WTC11 (cell line): ENCODE results near the gene SRPK3. TPM values are rescaled to one million over a fixed set of nuclear protein-coding genes. Genes with fewer than 3 reads are reported as not detected.

Experiments used
- ATAC-seq: fragments of 200-7000 bp; cut with Tn5 transposase; 2 replicates; pipeline ENCODE4 v1.10.0; 2021; ENCODE audit warnings: mild to moderate bottlenecking, moderate library complexity
- CTCF ChIA-PET: fragments of 300-600 bp; sonication (Branson Sonifier 250); formaldehyde crosslinking; loops from one replicate; lab custom pipeline; 2021; ENCODE audit warnings: antibody characterized with exemption; lab: Charles Lee
- POLR2A ChIA-PET: fragments of 350-600 bp; sonication (Branson Sonifier 250); formaldehyde crosslinking; loops from one replicate; lab custom pipeline; 2021; ENCODE audit warnings: antibody characterized with exemption; lab: Charles Lee
- DNase-seq: peaks from one replicate; pipeline ENCODE4 v3.0.0; 2021; ENCODE audit warnings: low spot score
- H3K27ac Mint-ChIP-seq: 2 replicates; pipeline ENCODE4 v1.8.0; 2021; ENCODE audit warnings: mixed read lengths
- H3K27me3 Mint-ChIP-seq: 2 replicates; pipeline ENCODE4 v1.8.0; 2021; ENCODE audit warnings: low read depth, mild to moderate bottlenecking, moderate library complexity, mixed read lengths
- H3K36me3 Mint-ChIP-seq: 2 replicates; pipeline ENCODE4 v1.8.0; 2021; ENCODE audit warnings: mixed read lengths
- H3K4me1 Mint-ChIP-seq: 2 replicates; pipeline ENCODE4 v1.8.0; 2022; ENCODE audit warnings: mixed read lengths
- H3K4me3 Mint-ChIP-seq: 2 replicates; pipeline ENCODE4 v1.8.0; 2021; ENCODE audit warnings: mild to moderate bottlenecking, moderate library complexity, mixed read lengths
- H3K9me3 Mint-ChIP-seq: 2 replicates; pipeline ENCODE4 v1.8.0; 2021; ENCODE audit warnings: mixed read lengths
- ATF1 ChIP-seq: sonication (generic); formaldehyde crosslinking; IDR thresholded peaks from 2 replicates; pipeline ENCODE4 v1.8.1; 2023; ENCODE audit warnings: mild to moderate bottlenecking, moderate library complexity, missing genetic modification reagents
- CDX4 ChIP-seq: fragments of 250-450 bp; sonication (Bioruptor Pico); IDR thresholded peaks from 2 replicates; pipeline ENCODE4 v1.9.0; 2021; ENCODE audit warnings: moderate library complexity, mild to moderate bottlenecking, inconsistent platforms, borderline replicate concordance
- CREM ChIP-seq: sonication (generic); formaldehyde crosslinking; IDR thresholded peaks from 2 replicates; pipeline ENCODE4 v1.8.1; 2022; ENCODE audit warnings: mild to moderate bottlenecking, missing genetic modification reagents, moderate library complexity
- E2F5 ChIP-seq: sonication (generic); formaldehyde crosslinking; IDR thresholded peaks from 2 replicates; pipeline ENCODE4 v1.8.1; 2022; ENCODE audit warnings: mild to moderate bottlenecking, moderate library complexity, missing genetic modification reagents
- EMX1 ChIP-seq: fragments of 250-450 bp; sonication (Bioruptor Pico); IDR thresholded peaks from 2 replicates; pipeline ENCODE4 v1.8.0; 2021; ENCODE audit warnings: mild to moderate bottlenecking
- ESRRA ChIP-seq: sonication (generic); formaldehyde crosslinking; IDR thresholded peaks from 2 replicates; pipeline ENCODE4 v1.8.1; 2022; ENCODE audit warnings: mild to moderate bottlenecking, missing genetic modification reagents, borderline replicate concordance
- FOXP1 ChIP-seq: sonication (generic); formaldehyde crosslinking; IDR thresholded peaks from 2 replicates; pipeline ENCODE4 v1.8.0; 2022; ENCODE audit warnings: missing genetic modification reagents, mild to moderate bottlenecking, moderate library complexity, borderline replicate concordance
- HMGA2 ChIP-seq: fragments of 250-450 bp; sonication (Bioruptor Pico); IDR thresholded peaks from 2 replicates; pipeline ENCODE4 v1.4.0; 2021; ENCODE audit warnings: mild to moderate bottlenecking, moderate library complexity
- IRF2 ChIP-seq: sonication (generic); formaldehyde crosslinking; IDR thresholded peaks from 2 replicates; pipeline ENCODE4 v1.8.0; 2022; ENCODE audit warnings: low read depth, missing genetic modification reagents, borderline replicate concordance
- JAZF1 ChIP-seq: fragments of 250-450 bp; sonication (Bioruptor Pico); IDR thresholded peaks from 2 replicates; pipeline ENCODE4 v1.9.0; 2021; ENCODE audit warnings: moderate library complexity, mild to moderate bottlenecking, inconsistent platforms
- KAT7 ChIP-seq: sonication (generic); formaldehyde crosslinking; IDR thresholded peaks from 2 replicates; pipeline ENCODE4 v1.8.1; 2023; ENCODE audit warnings: missing genetic modification reagents, mild to moderate bottlenecking, borderline replicate concordance
- MYBL2 ChIP-seq: sonication (generic); formaldehyde crosslinking; IDR thresholded peaks from 2 replicates; pipeline ENCODE4 v1.8.1; 2023; ENCODE audit warnings: mild to moderate bottlenecking, moderate library complexity, missing genetic modification reagents
- NR2C2 ChIP-seq: sonication (generic); formaldehyde crosslinking; IDR thresholded peaks from 2 replicates; pipeline ENCODE4 v1.8.0; 2022; ENCODE audit warnings: mild to moderate bottlenecking, missing genetic modification reagents
- OVOL2 ChIP-seq: fragments of 250-450 bp; sonication (Bioruptor Pico); IDR thresholded peaks from 2 replicates; pipeline ENCODE4 v1.9.0; 2021; ENCODE audit warnings: mild to moderate bottlenecking, borderline replicate concordance
- RORB ChIP-seq: fragments of 250-450 bp; sonication (Bioruptor Pico); IDR thresholded peaks from 2 replicates; pipeline ENCODE4 v1.9.0; 2021; ENCODE audit warnings: mild to moderate bottlenecking
- SMAD4 ChIP-seq: sonication (generic); formaldehyde crosslinking; IDR thresholded peaks from 2 replicates; pipeline ENCODE4 v1.8.0; 2022; ENCODE audit warnings: mild to moderate bottlenecking, missing genetic modification reagents
- SP1 ChIP-seq: sonication (generic); formaldehyde crosslinking; conservative IDR thresholded peaks from 2 replicates; pipeline ENCODE4 v1.8.1; 2022; ENCODE audit warnings: missing genetic modification reagents
- USF2 ChIP-seq: sonication (generic); formaldehyde crosslinking; IDR thresholded peaks from 2 replicates; pipeline ENCODE4 v1.8.1; 2023; ENCODE audit warnings: mild to moderate bottlenecking, missing genetic modification reagents, moderate library complexity
- ZNF138 ChIP-seq: sonication (generic); formaldehyde crosslinking; conservative IDR thresholded peaks from 2 replicates; pipeline ENCODE4 v1.8.1; 2022; ENCODE audit warnings: mild to moderate bottlenecking, moderate library complexity, missing genetic modification reagents
- ZNF263 ChIP-seq: sonication (generic); formaldehyde crosslinking; IDR thresholded peaks from 2 replicates; pipeline ENCODE4 v1.8.1; 2022; ENCODE audit warnings: low read depth, mild to moderate bottlenecking, moderate library complexity, missing genetic modification reagents
- ZNF317 ChIP-seq: sonication (generic); formaldehyde crosslinking; IDR thresholded peaks from 2 replicates; pipeline ENCODE4 v1.8.1; 2023; ENCODE audit warnings: low read depth, mild to moderate bottlenecking, moderate library complexity, missing genetic modification reagents, borderline replicate concordance
- ZNF416 ChIP-seq: fragments of 250-450 bp; sonication (Bioruptor Pico); IDR thresholded peaks from 2 replicates; pipeline ENCODE4 v1.9.0; 2021; ENCODE audit warnings: mild to moderate bottlenecking, inconsistent platforms
- total RNA-seq: library from RNA; stranded (reverse); gene quantifications from 3 replicates; pipeline ENCODE4 v1.2.3, GENCODE V29; 2021

The SRPK3 gene
- total RNA-seq, 1 experiment from 2014 or later, result not detected

GRCh38 chrX:153773218-153773611, 7.6 kb upstream of the SRPK3 start:
- H3K9me3 Mint-ChIP-seq, result no peaks in the 10 kb centered on the region
- H3K36me3 Mint-ChIP-seq, result no peaks in the 10 kb centered on the region
- H3K4me3 Mint-ChIP-seq, result no peak overlapping the region
- DNase-seq (no peak), ATAC-seq (no peak)
- CTCF ChIA-PET, result no interaction called here
- TF ChIP-seq E2F5 (CRISPR knock-in tag) (no peak), CDX4 (CRISPR knock-in tag) (no peak), MYBL2 (no peak), FOXP1 (CRISPR knock-in tag) (no peak)
- H3K27ac Mint-ChIP-seq, result no peak overlapping the region
- POLR2A ChIA-PET, result no interaction called here
- no peaks in the 10 kb centered on the region for H3K4me1 Mint-ChIP-seq
- H3K27me3 Mint-ChIP-seq, result no peaks in the 10 kb centered on the region

DNA sequence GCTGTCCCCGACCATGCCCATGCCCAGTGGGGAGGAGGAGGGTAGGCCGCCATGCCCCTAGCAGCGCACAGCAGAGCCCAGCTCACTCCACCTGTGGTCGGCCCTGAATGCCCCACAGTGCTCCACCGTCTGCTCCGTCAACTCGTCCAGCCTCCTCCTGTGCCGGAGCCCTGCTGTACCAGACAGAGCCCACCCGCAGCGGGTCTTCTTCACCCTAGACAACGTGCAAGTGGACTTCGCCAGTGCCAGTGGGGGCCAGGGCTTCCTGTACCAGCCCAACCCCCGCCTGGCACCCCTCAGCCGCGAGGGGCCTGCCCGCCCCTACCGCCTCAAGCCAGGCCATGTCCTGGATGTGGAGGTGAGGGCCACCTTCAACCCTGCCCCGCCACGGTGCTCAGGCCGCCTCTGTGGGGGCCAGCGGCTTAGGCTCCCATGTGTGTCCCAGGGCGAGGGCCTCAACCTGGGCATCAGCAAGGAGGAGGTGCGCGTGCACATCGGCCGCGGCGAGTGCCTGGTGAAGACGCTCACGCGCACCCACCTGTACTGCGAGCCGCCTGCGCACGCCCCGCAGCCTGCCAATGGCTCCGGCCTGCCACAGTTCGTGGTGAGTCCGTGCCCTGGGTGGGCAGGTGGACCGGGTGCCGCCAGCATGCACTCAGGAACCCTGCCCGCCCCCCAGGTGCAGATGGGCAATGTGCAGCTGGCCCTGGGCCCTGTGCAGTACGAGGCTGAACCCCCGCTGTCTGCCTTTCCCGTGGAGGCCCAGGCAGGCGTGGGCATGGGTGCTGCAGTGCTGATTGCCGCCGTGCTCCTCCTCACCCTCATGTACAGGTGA, 6.9 kb upstream of the SRPK3 start:
- ChIA-PET POLR2A (no interaction called here), CTCF (no interaction called here)
- Mint-ChIP-seq H3K4me1 (no peaks in the 10 kb centered on the region), H3K9me3 (no peaks in the 10 kb centered on the region), H3K27me3 (no peaks in the 10 kb centered on the region), H3K4me3 (no peak overlapping the region), H3K36me3 (no peaks in the 10 kb centered on the region), H3K27ac (no peak overlapping the region)
- TF ChIP-seq IRF2 (CRISPR knock-in tag) (no peak), SP1 (no peak)
- DNase-seq (no peak), ATAC-seq (no peak)

GRCh38 chrX:153774576-153775292, 6.1 kb upstream of the SRPK3 start:
- H3K9me3 Mint-ChIP-seq, result no peaks in the 10 kb centered on the region
- no peak for DNase-seq
- CTCF ChIA-PET, result no interaction called here

More at GRCh38 chrX:153774576-153775292, 6.1 kb upstream of the SRPK3 start:
- ATAC-seq, result no peak
- POLR2A ChIA-PET, result no interaction called here
- no peak for TF ChIP-seq EMX1 (CRISPR knock-in tag)
- no peak for TF ChIP-seq ESRRA (CRISPR knock-in tag)
- no peak for TF ChIP-seq NR2C2
- no peak for TF ChIP-seq ZNF263 (CRISPR knock-in tag)
- no peak for TF ChIP-seq HMGA2
- no peak for TF ChIP-seq JAZF1 (CRISPR knock-in tag)
- TF ChIP-seq ATF1, result no peak
- TF ChIP-seq E2F5 (CRISPR knock-in tag), result no peak
- TF ChIP-seq OVOL2 (CRISPR knock-in tag), result no peak
- TF ChIP-seq CREM (CRISPR knock-in tag), result no peak
- no peak for TF ChIP-seq RORB (CRISPR knock-in tag)
- TF ChIP-seq ZNF317, result no peak
- no peak for TF ChIP-seq KAT7
- no peak for TF ChIP-seq ZNF416 (CRISPR knock-in tag)
- no peak for TF ChIP-seq ZNF138 (CRISPR knock-in tag)
- no peak for TF ChIP-seq SMAD4 (CRISPR knock-in tag)
- no peak for TF ChIP-seq USF2
- Mint-ChIP-seq H3K4me1 (no peaks in the 10 kb centered on the region), H3K27ac (no peak overlapping the region), H3K27me3 (no peaks in the 10 kb centered on the region), H3K4me3 (no peak overlapping the region), H3K36me3 (no peaks in the 10 kb centered on the region)
